T-helper 1 cell (primary cell): ENCODE results near the gene TPMT.
"Not testable (repeated sequence)": the region's sequence is repeated elsewhere in the genome, so short reads cannot be mapped to it uniquely, and the experiment has no call there.

Experiments
- DNase-seq, 5 donors: peaks; one replicate each; pipeline ENCODE4 v3.0.0-alpha.2; 2012 to 2020

TPMT gene

DNA sequence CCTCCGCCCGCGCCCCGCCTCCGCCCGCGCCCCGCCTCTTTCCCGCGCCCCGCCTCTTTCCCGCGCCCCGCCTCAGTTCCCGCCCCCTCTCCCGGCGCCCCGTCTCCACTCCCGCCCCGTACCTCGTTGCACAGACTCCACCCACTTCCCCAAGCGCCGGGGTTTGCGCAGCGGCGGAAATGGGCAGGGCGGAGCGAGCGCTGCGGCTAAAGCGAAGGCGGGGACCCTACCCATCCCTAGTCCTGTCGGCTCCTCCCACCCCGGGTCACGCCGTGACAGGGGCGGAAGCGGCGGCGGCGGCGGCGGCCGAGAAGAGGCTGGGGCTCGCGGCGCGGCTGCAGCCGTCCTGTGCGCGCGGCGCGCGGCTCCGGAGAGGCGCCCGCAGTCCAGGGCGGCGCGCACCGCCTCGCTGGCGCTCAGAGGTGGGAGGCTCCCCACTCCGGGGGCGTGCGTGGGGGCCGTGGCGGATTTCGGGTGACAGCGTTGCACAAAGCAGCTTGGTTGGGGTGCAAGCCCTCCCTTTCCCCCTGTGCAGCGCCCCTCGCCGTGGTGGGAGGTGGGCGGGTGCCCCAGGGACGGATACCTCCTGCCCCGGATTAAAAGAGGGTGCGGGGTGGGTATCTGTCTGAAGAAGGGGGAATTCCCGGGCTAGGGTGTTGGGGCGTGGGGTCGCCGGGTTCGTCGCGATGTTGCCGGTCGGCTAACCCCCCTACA lies 430 bp upstream of the TPMT start, which contains the start of gene KDM1B:
Gene KDM1B (plus strand): TSS at position 273 of the 714 bp plus-strand sequence. CDS start 4,474 bp downstream, outside the sequence.
- peak; percentile 98 to 99 (median 98) for DNase-seq

- no peak for DNase-seq
Measured at GRCh38 chr6:18153311-18153703, 1.6 kb downstream of the TPMT start.

DNA sequence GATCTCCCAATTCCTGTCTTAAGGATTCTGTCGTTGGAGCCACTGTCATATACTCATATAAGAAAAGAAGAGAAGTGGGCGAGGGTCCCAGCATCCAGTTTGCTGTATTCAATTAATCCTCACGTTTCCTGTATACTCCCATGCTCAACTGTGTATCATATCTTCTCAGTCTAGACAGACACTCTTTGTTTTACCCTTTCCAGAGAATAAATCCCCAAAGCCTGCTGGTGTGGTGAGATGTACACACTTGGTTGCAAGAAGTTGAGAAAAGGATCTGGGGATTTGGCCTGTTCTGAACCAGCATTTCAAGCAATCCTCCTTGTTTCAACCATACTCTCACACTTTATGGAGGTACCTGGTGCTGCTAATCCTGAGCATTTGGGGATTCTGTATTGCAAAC lies 3.1 kb downstream of the TPMT start:
- no peak for DNase-seq

DNA sequence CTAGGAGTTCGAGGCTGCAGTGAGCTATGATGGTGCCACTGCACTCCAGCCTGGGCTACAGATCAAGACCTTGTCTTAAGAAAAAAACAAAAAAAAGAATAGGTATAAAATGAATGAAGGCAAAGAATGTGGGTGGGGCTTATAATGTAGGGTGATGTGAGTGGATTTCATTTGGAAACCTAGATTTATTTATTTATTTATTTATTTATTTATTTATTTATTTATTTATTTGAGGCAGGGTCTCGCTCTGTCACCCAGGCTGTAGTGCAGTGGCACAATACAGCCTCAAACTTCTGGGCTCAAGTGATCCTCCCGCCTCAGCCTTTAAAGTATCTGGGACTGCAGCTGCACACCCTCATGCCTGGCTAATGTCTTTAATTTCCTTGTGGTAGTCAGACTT lies 3.5 kb downstream of the TPMT start:
- DNase-seq, result not testable (repeated sequence)

DNA sequence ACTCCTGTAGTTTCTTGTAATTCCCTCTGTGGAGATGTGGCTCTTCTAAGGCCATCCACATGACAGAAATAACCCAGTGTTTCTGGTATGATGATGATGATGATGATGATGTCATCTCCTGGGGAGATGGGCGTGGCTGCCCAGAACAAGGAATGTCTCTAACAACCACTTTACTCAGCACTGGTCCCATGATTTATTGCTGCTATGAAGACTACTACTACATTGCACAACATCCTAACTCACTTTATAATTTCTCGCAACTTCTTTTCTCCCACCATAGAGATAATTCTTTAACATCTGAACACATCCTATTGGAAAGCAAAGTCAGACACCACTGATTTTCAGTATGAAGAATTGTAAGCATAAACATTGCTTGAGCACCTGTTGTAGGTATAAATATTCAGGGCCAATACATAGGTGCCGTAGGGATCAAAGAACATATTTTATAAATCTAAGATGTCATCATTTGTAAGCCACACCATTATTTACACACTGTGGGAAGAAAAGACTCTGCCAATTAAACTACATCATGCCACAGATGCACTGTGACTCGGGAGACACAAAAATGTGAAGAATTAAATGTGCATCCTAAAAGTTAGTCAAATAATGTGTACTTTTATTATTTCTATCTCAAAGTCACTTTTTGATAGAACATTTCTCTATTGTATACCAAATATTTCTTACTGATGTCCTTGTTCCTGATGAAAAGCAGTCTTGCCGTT lies 6.4 kb downstream of the TPMT start:
- no peak for DNase-seq

DNA sequence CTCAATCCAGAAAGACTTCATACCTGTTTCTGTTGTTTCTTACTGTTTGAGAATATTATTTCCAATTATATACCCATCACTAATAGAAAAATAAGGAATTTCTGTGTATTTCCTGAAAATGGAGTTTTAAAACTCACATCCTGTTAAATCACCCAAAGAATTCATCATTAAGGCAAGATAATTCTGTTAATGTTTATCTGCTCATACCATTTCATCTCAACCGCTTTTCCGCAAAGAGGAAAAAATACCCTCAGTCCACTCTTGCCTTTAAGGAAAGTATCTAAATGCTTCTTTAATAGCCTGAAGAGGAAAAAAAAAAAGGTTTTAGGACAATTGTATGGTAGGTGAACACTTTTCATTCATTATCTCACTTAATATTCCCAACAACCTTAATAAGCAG lies 7.3 kb downstream of the TPMT start:
- no peak for DNase-seq

DNA sequence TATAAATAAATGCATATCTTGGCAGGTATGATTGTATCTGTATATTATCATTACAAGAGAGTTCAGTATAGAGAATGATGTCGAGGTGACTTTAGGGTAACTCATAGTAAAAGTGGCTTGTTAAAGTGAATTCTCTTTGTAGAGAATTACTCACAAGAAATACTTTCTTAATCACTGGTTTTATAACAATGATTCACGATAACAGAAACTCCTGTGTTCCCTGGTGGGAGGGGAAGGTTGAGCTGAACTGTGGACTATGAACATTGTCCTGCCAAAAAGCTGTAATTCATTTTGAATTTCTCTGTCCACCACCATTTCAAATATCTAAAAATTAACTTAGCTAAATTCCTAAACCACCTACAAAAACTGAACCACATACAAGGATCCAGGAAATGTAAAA lies 7.7 kb downstream of the TPMT start:
- DNase-seq, result no peak

- no peak for DNase-seq
Measured at GRCh38 chr6:18142591-18142861, 12.4 kb downstream of the TPMT start.

DNA sequence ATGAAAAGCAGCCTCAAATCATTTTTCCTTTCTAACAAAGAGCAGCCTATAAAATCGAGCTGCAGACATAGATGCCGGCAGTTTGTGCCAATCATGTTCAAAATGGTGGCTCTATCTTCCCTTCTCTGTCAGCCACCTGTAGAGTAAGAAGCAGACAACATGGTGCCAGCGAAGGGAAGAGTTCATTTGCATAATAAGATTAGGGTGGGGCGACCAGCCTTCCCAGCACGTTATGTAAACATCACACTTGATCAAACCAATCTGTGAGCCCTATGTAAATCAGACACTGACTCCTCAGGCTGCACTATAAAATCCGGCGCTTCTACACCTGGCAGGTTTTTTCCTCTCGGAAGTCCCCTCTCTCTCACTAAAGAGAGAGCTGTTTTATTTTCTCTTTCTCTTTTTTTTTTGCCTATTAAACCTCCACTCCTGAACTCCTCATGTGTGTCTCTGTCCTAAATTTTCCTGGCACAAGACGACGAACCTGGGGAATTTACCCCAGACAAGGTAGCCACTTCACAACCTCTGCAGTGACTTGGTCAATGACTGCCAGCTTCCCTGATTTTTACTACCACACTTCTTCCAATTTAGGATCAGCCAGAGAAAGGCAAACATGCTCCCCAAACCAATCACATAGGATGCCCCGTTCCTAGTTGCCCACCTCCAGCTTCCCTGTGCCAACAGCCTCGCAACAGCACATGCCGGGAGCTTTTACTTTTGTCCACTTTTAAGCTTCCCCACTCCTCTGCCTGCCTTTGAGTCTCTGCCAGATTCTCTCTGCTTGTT lies 12.9 kb downstream of the TPMT start:
- DNase-seq, result no peak

DNA sequence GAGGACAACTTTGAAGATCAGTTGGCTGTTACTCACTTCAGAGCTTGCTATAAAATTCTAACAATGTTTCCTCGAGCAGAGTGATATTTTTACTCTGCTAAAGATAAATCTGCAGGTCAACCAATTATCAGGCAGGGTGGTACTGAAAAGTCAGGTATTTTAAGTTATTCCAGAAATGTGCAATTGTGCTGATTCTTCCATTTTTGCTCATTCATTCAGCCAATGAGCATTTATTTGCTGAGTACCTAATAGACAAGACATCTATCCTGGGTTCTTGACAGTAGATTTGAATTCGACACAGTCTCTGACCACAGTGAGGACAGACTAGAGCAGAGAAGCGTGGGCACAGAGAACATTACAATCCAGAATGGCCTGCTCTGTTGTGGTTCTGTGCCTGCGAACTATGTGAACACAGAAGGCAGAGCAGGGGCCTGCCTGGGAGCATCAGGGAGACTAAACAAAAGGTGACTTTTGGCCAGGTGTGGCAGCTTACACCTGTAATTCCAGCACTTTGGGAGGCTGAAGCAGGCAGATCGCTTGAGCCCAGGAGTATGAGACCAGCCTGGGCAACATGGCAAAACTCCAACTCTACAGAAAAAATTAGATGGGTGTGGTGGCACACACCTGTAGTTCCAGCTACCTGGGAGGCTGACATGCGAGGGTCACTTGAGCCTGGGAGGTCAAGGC lies 14.8 kb downstream of the TPMT start:
- DNase-seq, result no peak

DNA sequence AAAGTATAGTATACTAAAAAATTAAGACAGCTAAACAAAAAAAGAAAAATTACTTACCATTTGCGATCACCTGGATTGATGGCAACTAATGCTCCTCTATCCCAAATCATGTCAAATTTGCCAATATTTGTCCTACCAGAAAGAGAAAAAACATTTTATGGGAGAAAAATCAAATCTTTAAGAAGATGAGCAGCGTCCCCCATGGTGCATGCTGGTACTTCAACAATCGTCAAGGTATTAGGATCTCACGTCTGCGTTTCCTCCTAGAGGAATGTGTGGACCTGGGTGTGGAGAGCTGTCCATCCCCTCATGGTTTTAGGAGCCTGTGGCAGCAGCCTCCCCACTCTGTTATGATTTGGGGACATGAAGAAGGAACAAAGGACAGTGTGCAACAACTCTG lies 16.0 kb downstream of the TPMT start:
- DNase-seq, result no peak

- DNase-seq, result no peak
Measured at GRCh38 chr6:18136260-18136659, 18.6 kb downstream of the TPMT start.

DNA sequence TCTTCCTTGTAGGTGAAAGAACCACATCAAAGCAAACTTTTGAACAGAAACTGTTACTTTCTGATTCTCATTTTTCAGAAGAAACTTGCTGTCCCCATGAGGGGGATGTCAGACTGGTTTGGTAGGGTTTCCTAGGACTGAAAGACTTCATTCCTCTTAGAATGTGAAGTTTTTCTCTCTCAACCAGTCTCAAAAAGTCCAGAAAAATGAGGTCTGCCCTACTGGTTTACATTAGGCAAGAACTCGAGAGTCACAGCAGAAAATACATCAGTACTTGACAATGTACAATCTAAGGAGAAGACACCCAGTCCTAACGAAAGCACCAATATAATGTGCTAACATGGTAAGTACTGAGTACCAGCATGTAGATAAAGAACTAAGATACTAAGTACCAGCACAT lies 19.7 kb downstream of the TPMT start:
- no peak for DNase-seq

GRCh38 chr6:18132346-18132745 lies 22.5 kb downstream of the TPMT start:
- no peak for DNase-seq

DNA sequence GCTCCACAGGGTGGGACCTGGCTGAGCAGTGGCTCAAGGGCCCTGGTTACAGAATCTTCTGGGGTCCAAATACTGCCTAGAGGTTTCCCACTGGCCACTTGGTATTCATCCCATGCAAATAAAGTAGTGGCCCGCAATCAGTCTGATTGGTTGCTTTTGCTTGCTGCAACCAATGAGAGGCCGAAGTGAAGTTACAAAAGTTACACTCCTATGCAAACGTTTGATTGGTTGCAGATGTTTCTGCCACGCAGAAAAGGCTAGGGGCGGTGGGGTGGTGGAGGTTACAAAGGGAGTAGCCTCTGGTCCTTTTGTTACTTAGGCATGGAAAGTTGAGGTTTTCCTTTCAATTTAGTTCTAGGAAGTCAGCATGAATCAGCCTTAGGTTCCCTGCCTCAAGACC lies 28.8 kb downstream of the TPMT start:
- no peak for DNase-seq

DNA sequence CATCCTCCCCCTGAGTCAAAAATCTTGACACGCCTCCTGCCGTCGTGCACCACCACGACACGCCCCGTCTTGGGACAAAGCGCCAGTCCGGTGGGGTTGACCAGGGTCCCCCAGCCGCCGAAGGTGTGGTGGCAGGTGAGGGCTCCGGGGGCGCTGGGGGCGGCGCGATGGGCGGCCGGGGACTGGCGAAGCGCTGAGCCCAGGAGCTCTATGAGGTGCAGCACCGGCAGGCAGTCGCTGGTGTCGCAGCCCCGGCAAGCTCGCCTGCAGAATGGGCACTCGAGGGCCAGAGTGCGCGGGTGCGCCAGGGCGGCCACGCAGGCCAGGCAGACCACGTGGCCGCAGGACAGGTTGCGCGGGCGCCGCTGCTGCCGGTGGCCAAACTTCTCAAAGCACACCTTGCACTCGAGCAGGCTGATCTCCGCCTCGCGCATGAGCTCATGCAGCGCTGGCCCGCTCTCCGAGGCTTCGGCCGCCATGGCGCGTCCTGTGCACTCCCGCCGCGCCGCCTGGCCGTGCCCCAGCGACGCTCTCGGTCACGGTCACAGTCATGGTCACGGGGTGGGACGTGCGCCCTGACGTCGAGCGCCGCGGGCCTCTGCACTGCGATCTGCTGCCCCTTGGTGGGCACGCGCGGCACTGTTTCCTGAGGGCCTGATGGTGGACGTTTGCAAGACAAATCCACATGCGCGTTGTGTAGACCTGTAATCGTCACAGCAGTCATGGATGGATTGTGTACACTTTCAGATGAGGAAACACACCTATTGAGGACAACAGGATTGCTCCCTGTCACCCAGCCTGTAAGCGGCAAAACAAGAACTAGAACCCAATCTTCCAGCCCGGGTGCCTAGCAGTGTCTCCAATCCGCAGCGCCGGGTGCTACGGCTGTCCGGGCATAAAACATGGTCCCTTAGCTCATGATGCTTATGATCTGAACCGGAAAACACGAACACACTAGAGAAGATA lies 32.5 kb downstream of the TPMT start, which contains the start of gene NHLRC1:
Gene NHLRC1 (minus strand): TSS at position 550 of the 966 bp plus-strand sequence. CDS start 71 bp downstream, at position 479.
- peak; percentile 28 to 82 (median 54) for DNase-seq

DNA sequence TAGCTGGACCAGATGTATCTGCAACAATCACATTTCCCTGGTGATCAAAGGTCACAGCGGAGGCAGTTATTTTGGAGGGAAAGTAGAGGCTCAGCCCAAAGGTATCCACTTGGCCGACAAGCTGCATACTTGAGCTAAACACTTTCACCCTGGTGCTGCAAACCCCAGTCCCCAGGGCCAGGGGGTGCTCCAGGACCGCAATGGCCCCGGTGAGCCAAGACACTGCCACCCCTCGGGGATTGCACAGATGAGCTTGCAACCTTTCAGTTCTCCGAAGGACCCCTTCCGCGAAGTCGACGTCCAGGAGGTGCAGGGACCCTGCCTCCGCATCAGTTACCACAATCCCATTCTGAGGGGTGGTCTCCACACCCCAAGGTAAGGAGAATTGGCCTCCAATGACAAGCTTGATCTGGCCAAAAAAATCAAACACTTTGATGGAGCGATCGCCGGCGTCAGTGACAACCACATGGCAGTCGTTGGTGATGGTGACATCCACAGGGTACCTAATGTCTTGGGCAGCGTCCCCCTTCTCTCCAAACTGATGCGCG lies 33.2 kb downstream of the TPMT start:
- DNase-seq, result no peak

- DNase-seq, result no peak
Measured at GRCh38 chr6:18119236-18119635, 35.6 kb downstream of the TPMT start.

DNA sequence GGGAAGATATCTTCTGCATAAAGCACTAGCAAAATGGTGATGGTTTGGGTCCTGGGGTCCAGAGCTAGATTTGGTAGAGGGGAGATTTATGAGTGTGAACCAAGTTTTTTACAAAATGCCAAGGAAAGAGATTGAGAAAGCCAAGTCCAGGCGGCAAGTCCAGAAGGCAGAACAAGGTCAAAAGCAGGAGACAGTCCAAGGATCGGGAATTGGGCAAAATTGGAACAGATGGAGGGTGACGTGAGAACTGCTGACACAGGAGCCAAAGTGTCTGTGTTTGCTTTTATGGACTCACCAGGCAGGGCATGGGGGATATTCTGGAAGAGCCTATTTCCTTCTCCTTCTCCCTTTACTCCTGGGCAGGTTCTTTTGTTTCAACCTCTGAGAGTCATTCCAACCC lies 36.5 kb downstream of the TPMT start:
- no peak for DNase-seq

- no peak for DNase-seq
Measured at GRCh38 chr6:18117136-18117535, 37.7 kb downstream of the TPMT start.

- peak in 1 of 5 donors; percentile 74 for DNase-seq
Measured at GRCh38 chr6:18115356-18115755, 39.5 kb downstream of the TPMT start.

DNA sequence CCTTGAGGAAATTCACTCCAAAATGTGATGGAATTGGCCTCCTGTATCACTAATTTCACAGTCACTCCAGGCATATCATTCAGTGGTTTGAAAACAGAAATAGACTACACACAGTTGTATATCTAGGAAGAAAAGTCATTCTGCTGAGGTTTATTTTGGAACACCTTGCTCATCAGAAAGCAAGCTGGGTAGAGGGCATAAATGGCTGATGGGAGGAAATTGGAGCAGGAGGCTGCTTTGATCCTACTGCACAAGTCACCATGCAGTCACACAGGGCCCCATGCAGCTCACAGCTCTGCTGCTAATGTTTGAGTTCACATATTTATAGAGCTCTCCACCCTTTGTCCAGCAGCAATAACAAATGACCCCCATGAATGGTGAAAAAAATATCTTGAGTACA lies 44.7 kb downstream of the TPMT start:
- no peak for DNase-seq
